Mesothelial cell of epicardium (in vitro differentiated cells): ENCODE measurements around the gene LMF1. TPM values are rescaled to one million over a fixed set of nuclear protein-coding genes. Genes with fewer than 3 reads are reported as not detected.

ENCODE experiments used
- DNase-seq, 2 experiments: peaks; one replicate each; pipeline ENCODE4 v3.0.0; 2021; ENCODE audit warnings: low spot score in 2 of 2; ENCODE audit not compliant: unreplicated experiment in 2 of 2
- H3K27ac Mint-ChIP-seq: 2 replicates; pipeline ENCODE4 v1.8.0; 2021; ENCODE audit warnings: mixed read lengths
- H3K27me3 Mint-ChIP-seq: 2 replicates; pipeline ENCODE4 v1.8.0; 2021; ENCODE audit warnings: low read depth, mixed read lengths
- H3K36me3 Mint-ChIP-seq: 2 replicates; pipeline ENCODE4 v1.8.0; 2021; ENCODE audit warnings: mixed read lengths
- H3K4me1 Mint-ChIP-seq: 2 replicates; pipeline ENCODE4 v1.8.0; 2021; ENCODE audit warnings: mixed read lengths
- H3K4me3 Mint-ChIP-seq: 2 replicates; pipeline ENCODE4 v1.8.0; 2021; ENCODE audit warnings: mild to moderate bottlenecking, moderate library complexity, mixed read lengths
- H3K9me3 Mint-ChIP-seq: 2 replicates; pipeline ENCODE4 v1.8.0; 2021; ENCODE audit warnings: mixed read lengths
- CTCF ChIP-seq: fragments of 200-600 bp; sonication (generic); IDR thresholded peaks from one replicate; pipeline ENCODE4 v1.5.0; 2021; ENCODE audit warnings: antibody characterized with exemption; ENCODE audit not compliant: unreplicated experiment
- total RNA-seq: library from RNA; stranded (reverse); gene quantifications from 3 replicates; pipeline ENCODE4 v1.2.1, GENCODE V29; 2021

The LMF1 gene
- total RNA-seq, 1 donor from 2014 or later = 37.4 TPM

- no peak for TF ChIP-seq CTCF
- no peak for DNase-seq
- Mint-ChIP-seq H3K36me3 (peaks cover 22% of the 10 kb centered on the region), H3K4me3 (no peak overlapping the region), H3K9me3 (peaks cover under 1% of the 10 kb centered on the region), H3K27me3 (no peaks in the 10 kb centered on the region), H3K4me1 (no peaks in the 10 kb centered on the region), H3K27ac (no peak overlapping the region)
These were observed 59.0 kb downstream of the LMF1 start for GRCh38 chr16:911604-912321.

DNA sequence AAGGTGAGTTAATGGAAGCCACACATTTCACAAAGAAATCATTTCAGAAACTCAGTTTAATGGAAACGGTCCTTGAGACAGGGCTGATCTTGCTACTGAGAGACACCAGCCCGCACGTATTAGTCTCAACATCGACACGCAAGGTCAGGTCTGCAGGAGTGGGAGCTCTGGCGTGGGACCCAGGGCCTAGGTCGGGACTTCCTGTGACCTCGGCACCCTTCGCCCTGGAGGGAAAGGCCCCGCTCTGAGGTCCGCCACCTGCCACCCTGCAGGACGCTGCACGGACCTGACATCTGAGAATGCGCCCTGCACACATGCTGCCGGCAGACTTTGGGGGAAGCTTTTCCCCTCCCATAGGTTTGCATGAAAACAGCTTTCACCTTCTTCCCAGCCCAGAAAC is 59.7 kb downstream of the LMF1 start:
- no peaks in the 10 kb centered on the region for H3K4me1 Mint-ChIP-seq

GRCh38 chr16:910181-910580 is 60.6 kb downstream of the LMF1 start:
- peaks cover 12% of the 10 kb centered on the region for H3K9me3 Mint-ChIP-seq
- TF ChIP-seq CTCF = no peak
- no peak for DNase-seq
- H3K4me3 Mint-ChIP-seq = no peak overlapping the region
- H3K27ac Mint-ChIP-seq = no peak overlapping the region
- no peaks in the 10 kb centered on the region for H3K27me3 Mint-ChIP-seq
- peaks cover 37% of the 10 kb centered on the region for H3K36me3 Mint-ChIP-seq
- no peaks in the 10 kb centered on the region for H3K4me1 Mint-ChIP-seq

More for the DNA sequence above, 59.7 kb downstream of the LMF1 start:
- no peak overlapping the region for H3K27ac Mint-ChIP-seq
- peaks cover 6% of the 10 kb centered on the region for H3K9me3 Mint-ChIP-seq
- no peak for DNase-seq
- H3K4me3 Mint-ChIP-seq = no peak overlapping the region
- TF ChIP-seq CTCF = no peak
- no peaks in the 10 kb centered on the region for H3K27me3 Mint-ChIP-seq
- H3K36me3 Mint-ChIP-seq = peaks cover 29% of the 10 kb centered on the region

GRCh38 chr16:909281-910000 is 61.3 kb downstream of the LMF1 start:
- Mint-ChIP-seq H3K27me3 (no peaks in the 10 kb centered on the region), H3K36me3 (peaks cover 40% of the 10 kb centered on the region), H3K4me3 (no peak overlapping the region), H3K9me3 (peaks cover 12% of the 10 kb centered on the region), H3K27ac (no peak overlapping the region), H3K4me1 (no peaks in the 10 kb centered on the region)
- no peak for TF ChIP-seq CTCF
- DNase-seq = no peak

- Mint-ChIP-seq H3K27me3 (no peaks in the 10 kb centered on the region), H3K4me1 (no peaks in the 10 kb centered on the region), H3K9me3 (peaks cover 12% of the 10 kb centered on the region), H3K36me3 (peaks cover 40% of the 10 kb centered on the region), H3K27ac (no peak overlapping the region), H3K4me3 (no peak overlapping the region)
- no peak for TF ChIP-seq CTCF
- no peak for DNase-seq
These were observed 62.1 kb downstream of the LMF1 start for GRCh38 chr16:908526-909155.
